Endothelial cell of hepatic sinusoid (primary cell): Measurements from ENCODE around the gene UBFD1.
"Not testable (repeated sequence)": the region's sequence is repeated elsewhere in the genome, so short reads cannot be mapped to it uniquely, and the experiment has no call there.

Source experiments
- in situ Hi-C: cut with HindIII; loops from 2 replicates; pipeline ENCODE4 v1.10.0; 2017; ENCODE audit warnings: low sequenced_read_pairs

Gene UBFD1

GRCh38 chr16:23556881-23557778, at the start of gene UBFD1, which contains the start of gene EARS2:
Gene UBFD1 (plus strand): TSS chr16:23557727. CDS start chr16:23557743, 16 bp downstream.
Gene EARS2 (minus strand): TSS chr16:23557350. CDS start chr16:23557343, 7 bp downstream.
- in situ Hi-C loops, result no loop called here

- in situ Hi-C loops, result loop anchor here (5.0 kb wide), 1 partner anchor 42 kb away; no protein-coding TSS in a partner anchor
These were observed 48.7 kb upstream of the UBFD1 start for GRCh38 chr16:23508589-23509440.

- in situ Hi-C loops, result loop anchor here (5.0 kb wide), 1 partner anchor 42 kb away; no protein-coding TSS in a partner anchor
These were observed 48.1 kb upstream of the UBFD1 start for GRCh38 chr16:23509441-23509754.

- in situ Hi-C loops, result loop anchor here (5.0 kb wide), 1 partner anchor 42 kb away; no protein-coding TSS in a partner anchor
These were observed 47.8 kb upstream of the UBFD1 start for GRCh38 chr16:23509782-23510163.

- in situ Hi-C loops, result no loop called here
These were observed 47.2 kb upstream of the UBFD1 start, which contains the start of gene GGA2 for GRCh38 chr16:23510164-23510914. Gene GGA2 (minus strand): TSS chr16:23510494. CDS start chr16:23510411, 83 bp downstream.

- in situ Hi-C loops, result not testable (repeated sequence)
These were observed 46.6 kb upstream of the UBFD1 start for GRCh38 chr16:23510915-23511270.

GRCh38 chr16:23511731-23512130, 45.8 kb upstream of the UBFD1 start:
- in situ Hi-C loops, result no loop called here

GRCh38 chr16:23512168-23512695, 45.3 kb upstream of the UBFD1 start:
- in situ Hi-C loops, result no loop called here

- in situ Hi-C loops, result no loop called here
These were observed 43.0 kb upstream of the UBFD1 start for GRCh38 chr16:23514381-23515152.

GRCh38 chr16:23515881-23516280, 41.6 kb upstream of the UBFD1 start:
- in situ Hi-C loops, result no loop called here

- in situ Hi-C loops, result no loop called here
These were observed 41.0 kb upstream of the UBFD1 start for GRCh38 chr16:23516366-23517137.

GRCh38 chr16:23518435-23518891, 39.1 kb upstream of the UBFD1 start:
- in situ Hi-C loops, result no loop called here

- in situ Hi-C loops, result no loop called here
These were observed 38.2 kb upstream of the UBFD1 start for GRCh38 chr16:23519282-23519681.

GRCh38 chr16:23520500-23520899, 37.0 kb upstream of the UBFD1 start:
- in situ Hi-C loops, result no loop called here

- in situ Hi-C loops, result no loop called here
These were observed 36.3 kb upstream of the UBFD1 start for GRCh38 chr16:23521037-23521743.

- in situ Hi-C loops, result no loop called here
These were observed 35.6 kb upstream of the UBFD1 start for GRCh38 chr16:23521965-23522364.

GRCh38 chr16:23523321-23523720, 34.2 kb upstream of the UBFD1 start:
- in situ Hi-C loops, result no loop called here

- in situ Hi-C loops, result no loop called here
These were observed 33.6 kb upstream of the UBFD1 start for GRCh38 chr16:23523876-23524385.
